ENCODE data around the gene TNNI3K.

Gene TNNI3K

GRCh38 chr1:74205266-74205665 lies 29.9 kb upstream of the TNNI3K start:
- Histone ChIP-seq H3K36me3 (ENCODE audit: insufficient read depth, insufficient read length, low read length) (peaks cover 21% of the 10 kb centered on the region), H3K27me3 (ENCODE audit: insufficient read depth, insufficient read length) (no peaks in the 10 kb centered on the region), H3K4me1 (ENCODE audit: insufficient read depth, insufficient read length) (no peaks in the 10 kb centered on the region), H3K4me3 (ENCODE audit: insufficient read length, low read depth) (no peak overlapping the region), H3K9me3 (ENCODE audit: insufficient read depth, low read length) (no peaks in the 10 kb centered on the region), H3K9ac (ENCODE audit: insufficient read length, low read depth) (no peak overlapping the region)
- no peak for DNase-seq (ENCODE audit: low read depth, low spot score)
- TF ChIP-seq SUZ12 (IDR thresholded peaks at IDR 0.05; ENCODE audit: extremely low read depth, insufficient read depth, insufficient read length) (no peak), YY1 (IDR thresholded peaks at IDR 0.05; ENCODE audit: insufficient read depth, insufficient read length) (no peak), ZNF274 (IDR thresholded peaks at IDR 0.05; ENCODE audit: low read depth, low read length) (no peak)

- Histone ChIP-seq H3K4me1 (ENCODE audit: insufficient read depth, insufficient read length) (no peaks in the 10 kb centered on the region), H3K4me3 (ENCODE audit: insufficient read length, low read depth) (no peak overlapping the region), H3K9ac (ENCODE audit: insufficient read length, low read depth) (no peak overlapping the region), H3K27me3 (ENCODE audit: insufficient read depth, insufficient read length) (no peaks in the 10 kb centered on the region), H3K36me3 (ENCODE audit: insufficient read depth, insufficient read length, low read length) (no peaks in the 10 kb centered on the region), H3K9me3 (ENCODE audit: insufficient read depth, low read length) (no peaks in the 10 kb centered on the region)
- no peak for DNase-seq (ENCODE audit: low read depth, low spot score)
- TF ChIP-seq SUZ12 (IDR thresholded peaks at IDR 0.05; ENCODE audit: extremely low read depth, insufficient read depth, insufficient read length) (no peak), ZNF274 (IDR thresholded peaks at IDR 0.05; ENCODE audit: low read depth, low read length) (no peak), YY1 (IDR thresholded peaks at IDR 0.05; ENCODE audit: insufficient read depth, insufficient read length) (no peak)
Measured at GRCh38 chr1:74215229-74215628, 20.0 kb upstream of the TNNI3K start.

GRCh38 chr1:74222701-74223100 lies 12.5 kb upstream of the TNNI3K start:
- no peaks in the 10 kb centered on the region for H3K4me1 ChIP-seq (ENCODE audit: insufficient read depth, insufficient read length)
- H3K9me3 ChIP-seq (ENCODE audit: insufficient read depth, low read length), result no peaks in the 10 kb centered on the region
- H3K27me3 ChIP-seq (ENCODE audit: insufficient read depth, insufficient read length), result no peaks in the 10 kb centered on the region
- no peak overlapping the region for H3K4me3 ChIP-seq (ENCODE audit: insufficient read length, low read depth)
- H3K36me3 ChIP-seq (ENCODE audit: insufficient read depth, insufficient read length, low read length), result no peaks in the 10 kb centered on the region
- H3K9ac ChIP-seq (ENCODE audit: insufficient read length, low read depth), result no peak overlapping the region
- TF ChIP-seq ZNF274 (IDR thresholded peaks at IDR 0.05; ENCODE audit: low read depth, low read length) (no peak), YY1 (IDR thresholded peaks at IDR 0.05; ENCODE audit: insufficient read depth, insufficient read length) (no peak), SUZ12 (IDR thresholded peaks at IDR 0.05; ENCODE audit: extremely low read depth, insufficient read depth, insufficient read length) (no peak)
- no peak for DNase-seq (ENCODE audit: low read depth, low spot score)

GRCh38 chr1:74223453-74223852 lies 11.7 kb upstream of the TNNI3K start:
- TF ChIP-seq ZNF274 (IDR thresholded peaks at IDR 0.05; ENCODE audit: low read depth, low read length) (no peak), SUZ12 (IDR thresholded peaks at IDR 0.05; ENCODE audit: extremely low read depth, insufficient read depth, insufficient read length) (no peak), YY1 (IDR thresholded peaks at IDR 0.05; ENCODE audit: insufficient read depth, insufficient read length) (no peak)
- Histone ChIP-seq H3K9me3 (ENCODE audit: insufficient read depth, low read length) (no peaks in the 10 kb centered on the region), H3K36me3 (ENCODE audit: insufficient read depth, insufficient read length, low read length) (no peaks in the 10 kb centered on the region), H3K9ac (ENCODE audit: insufficient read length, low read depth) (no peak overlapping the region), H3K4me1 (ENCODE audit: insufficient read depth, insufficient read length) (no peaks in the 10 kb centered on the region), H3K4me3 (ENCODE audit: insufficient read length, low read depth) (no peak overlapping the region), H3K27me3 (ENCODE audit: insufficient read depth, insufficient read length) (no peaks in the 10 kb centered on the region)
- no peak for DNase-seq (ENCODE audit: low read depth, low spot score)

- Histone ChIP-seq H3K4me1 (ENCODE audit: insufficient read depth, insufficient read length) (no peaks in the 10 kb centered on the region), H3K4me3 (ENCODE audit: insufficient read length, low read depth) (no peak overlapping the region)
- no peak for DNase-seq (ENCODE audit: low read depth, low spot score)
Measured at GRCh38 chr1:74236440-74236839, 1.3 kb downstream of the TNNI3K start.

GRCh38 chr1:74237035-74237434 lies 1.8 kb downstream of the TNNI3K start:
- Histone ChIP-seq H3K9ac (ENCODE audit: insufficient read length, low read depth) (no peak overlapping the region), H3K36me3 (ENCODE audit: insufficient read depth, insufficient read length, low read length) (no peaks in the 10 kb centered on the region), H3K4me1 (ENCODE audit: insufficient read depth, insufficient read length) (no peaks in the 10 kb centered on the region), H3K4me3 (ENCODE audit: insufficient read length, low read depth) (no peak overlapping the region), H3K9me3 (ENCODE audit: insufficient read depth, low read length) (no peaks in the 10 kb centered on the region), H3K27me3 (ENCODE audit: insufficient read depth, insufficient read length) (no peaks in the 10 kb centered on the region)
- TF ChIP-seq ZNF274 (IDR thresholded peaks at IDR 0.05; ENCODE audit: low read depth, low read length), result no peak
- DNase-seq (ENCODE audit: low read depth, low spot score), result no peak

More at GRCh38 chr1:74236440-74236839, 1.3 kb downstream of the TNNI3K start:
- no peaks in the 10 kb centered on the region for H3K27me3 ChIP-seq (ENCODE audit: insufficient read depth, insufficient read length)
- TF ChIP-seq SUZ12 (IDR thresholded peaks at IDR 0.05; ENCODE audit: extremely low read depth, insufficient read depth, insufficient read length), result no peak
- no peak for TF ChIP-seq YY1 (IDR thresholded peaks at IDR 0.05; ENCODE audit: insufficient read depth, insufficient read length)
- TF ChIP-seq ZNF274 (IDR thresholded peaks at IDR 0.05; ENCODE audit: low read depth, low read length), result no peak
- H3K36me3 ChIP-seq (ENCODE audit: insufficient read depth, insufficient read length, low read length), result no peaks in the 10 kb centered on the region
- H3K9ac ChIP-seq (ENCODE audit: insufficient read length, low read depth), result no peak overlapping the region
- H3K9me3 ChIP-seq (ENCODE audit: insufficient read depth, low read length), result no peaks in the 10 kb centered on the region

- Histone ChIP-seq H3K36me3 (ENCODE audit: insufficient read depth, insufficient read length, low read length) (no peaks in the 10 kb centered on the region), H3K4me3 (ENCODE audit: insufficient read length, low read depth) (no peak overlapping the region), H3K9me3 (ENCODE audit: insufficient read depth, low read length) (no peaks in the 10 kb centered on the region), H3K4me1 (ENCODE audit: insufficient read depth, insufficient read length) (no peaks in the 10 kb centered on the region), H3K9ac (ENCODE audit: insufficient read length, low read depth) (no peak overlapping the region), H3K27me3 (ENCODE audit: insufficient read depth, insufficient read length) (peaks cover 2% of the 10 kb centered on the region)
- DNase-seq (ENCODE audit: low read depth, low spot score), result no peak
- no peak for TF ChIP-seq ZNF274 (IDR thresholded peaks at IDR 0.05; ENCODE audit: low read depth, low read length)
- no peak for TF ChIP-seq YY1 (IDR thresholded peaks at IDR 0.05; ENCODE audit: insufficient read depth, insufficient read length)
- no peak for TF ChIP-seq SUZ12 (IDR thresholded peaks at IDR 0.05; ENCODE audit: extremely low read depth, insufficient read depth, insufficient read length)
Measured at GRCh38 chr1:74237787-74238186, 2.6 kb downstream of the TNNI3K start.
